ENCODE data around the gene SPOCK3.

Gene SPOCK3

DNA sequence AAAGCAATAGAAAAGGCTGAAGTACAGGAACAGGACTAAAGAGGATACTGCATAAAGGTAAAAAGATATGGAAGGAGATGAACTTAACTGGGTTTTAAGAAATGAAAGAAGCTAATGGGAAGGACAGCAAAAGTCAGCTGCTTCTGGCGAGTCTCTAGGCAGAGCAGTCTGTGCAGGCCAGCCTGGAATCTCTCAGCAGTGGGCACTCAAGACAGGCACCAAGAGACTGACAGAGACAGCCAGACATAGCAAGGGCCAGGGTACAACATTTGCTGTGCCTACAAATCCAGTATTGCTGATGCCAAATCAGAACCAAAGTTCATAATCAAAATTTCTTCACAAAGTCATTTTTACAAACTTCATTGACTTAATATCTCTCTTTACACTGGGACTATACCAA is 62.4 kb downstream of the SPOCK3 start:
- no peak for DNase-seq

DNA sequence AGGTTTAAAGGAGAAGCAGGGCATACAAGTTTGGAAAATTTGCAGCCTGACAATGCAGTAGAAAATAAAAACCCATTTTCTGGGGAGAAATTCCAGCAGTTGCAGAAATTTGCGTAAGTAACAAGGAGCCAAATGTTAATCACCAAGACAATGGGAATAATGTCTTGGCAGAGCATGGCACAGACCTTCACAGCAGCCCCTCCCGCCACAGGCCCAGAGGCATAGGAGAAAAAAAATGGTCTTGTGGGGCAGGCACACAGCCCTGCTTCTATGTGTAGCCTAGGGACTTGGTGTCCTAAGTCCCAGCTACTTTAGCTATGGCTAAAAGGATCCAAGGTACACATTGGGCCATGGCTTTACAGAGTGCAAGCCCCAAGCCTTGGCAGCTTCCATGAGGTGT is 65.7 kb downstream of the SPOCK3 start:
- no peak for DNase-seq

DNA sequence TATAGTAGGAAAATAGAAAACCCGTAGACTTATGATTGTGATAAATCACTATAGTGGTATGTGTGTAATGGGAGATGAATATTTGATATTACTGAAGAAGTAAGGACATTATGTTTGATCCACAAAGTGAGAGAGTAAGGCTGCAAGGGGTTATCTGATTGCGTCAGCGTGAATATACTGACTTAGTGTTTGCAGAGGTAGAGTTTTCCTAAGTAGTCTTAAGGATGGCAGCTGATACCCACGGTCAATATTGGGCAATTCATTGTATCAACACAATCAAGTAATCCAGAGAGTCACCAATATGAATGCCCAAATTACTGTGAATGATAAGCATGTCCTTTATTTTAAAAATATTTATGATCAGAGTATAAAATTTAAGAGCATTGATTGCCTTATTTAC is 83.7 kb downstream of the SPOCK3 start:
- DNase-seq = no peak

DNA sequence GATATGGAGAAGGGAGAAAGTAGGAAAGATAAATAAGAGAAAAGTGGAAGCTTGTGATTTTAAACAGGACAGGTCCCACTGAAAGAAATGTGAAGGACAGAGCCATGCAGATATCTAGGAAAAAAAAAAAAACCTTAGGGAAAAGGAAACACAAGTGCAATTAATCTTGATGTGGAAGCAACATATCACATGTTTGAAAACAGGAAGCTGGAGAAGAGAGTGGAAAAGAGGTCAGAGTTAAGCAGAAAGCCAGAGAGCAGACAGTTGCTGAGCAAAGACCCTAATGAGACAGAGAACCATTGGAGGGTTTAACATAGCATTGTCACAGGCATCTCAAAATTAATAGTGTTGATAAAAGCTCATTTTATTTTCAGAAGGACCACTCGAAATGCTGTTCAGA is 89.7 kb downstream of the SPOCK3 start:
- no peak for DNase-seq

DNA sequence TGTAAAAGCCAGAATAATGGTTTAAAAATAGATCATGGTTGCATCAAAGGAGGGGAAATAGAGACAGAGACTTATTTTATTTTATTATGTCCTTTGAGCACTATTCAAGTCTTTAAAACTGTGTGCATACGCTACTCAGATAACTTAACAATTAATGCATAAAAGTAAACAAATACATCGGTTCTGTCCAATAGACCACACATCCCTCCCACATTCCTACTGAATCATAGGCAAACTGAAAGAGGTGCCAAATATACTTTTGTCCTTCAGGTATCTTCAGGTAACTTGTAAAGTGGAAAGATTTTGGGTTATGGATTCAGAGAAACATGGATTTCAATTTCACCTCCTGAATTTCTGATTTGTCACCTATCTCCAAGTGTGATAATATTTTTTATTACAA is 91.3 kb downstream of the SPOCK3 start:
- DNase-seq = no peak

DNA sequence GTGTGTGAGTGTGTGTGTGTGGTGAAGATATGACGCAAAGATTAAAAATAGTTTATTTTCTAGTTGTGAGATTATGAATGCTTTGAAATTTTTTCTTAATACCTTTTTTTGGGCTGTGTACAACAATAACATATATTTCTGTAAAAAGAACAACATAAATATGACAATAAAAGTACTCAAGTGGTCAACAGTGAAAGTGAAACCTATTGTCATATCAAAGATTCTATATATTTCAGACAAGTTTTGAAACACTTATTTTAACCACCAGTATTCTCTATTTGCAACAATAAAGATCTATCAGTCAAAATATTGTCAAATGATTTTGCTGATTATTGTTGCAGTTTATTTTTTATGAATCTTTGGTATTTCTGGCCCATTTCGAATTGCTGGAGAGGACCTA is 98.0 kb downstream of the SPOCK3 start:
- no peak for DNase-seq

DNA sequence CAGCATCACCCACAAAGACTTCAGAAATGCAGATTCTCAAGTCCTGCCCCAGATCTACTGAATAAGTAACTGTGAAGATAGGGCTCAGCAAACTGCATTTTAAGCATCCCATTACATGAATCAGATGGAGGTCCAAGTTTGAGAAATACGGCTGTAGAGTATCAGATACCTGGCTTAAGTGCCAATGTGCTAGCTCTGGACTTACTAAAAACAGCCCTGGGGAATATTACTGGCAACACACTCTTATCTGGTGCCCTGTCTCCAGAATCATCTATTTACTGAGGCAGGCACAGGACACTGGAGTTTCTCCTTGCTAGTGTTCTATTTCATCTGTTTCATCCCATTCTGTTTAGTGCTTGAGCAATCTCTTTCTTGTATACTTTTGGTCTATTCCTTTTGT is 105.1 kb downstream of the SPOCK3 start:
- no peak for DNase-seq

DNA sequence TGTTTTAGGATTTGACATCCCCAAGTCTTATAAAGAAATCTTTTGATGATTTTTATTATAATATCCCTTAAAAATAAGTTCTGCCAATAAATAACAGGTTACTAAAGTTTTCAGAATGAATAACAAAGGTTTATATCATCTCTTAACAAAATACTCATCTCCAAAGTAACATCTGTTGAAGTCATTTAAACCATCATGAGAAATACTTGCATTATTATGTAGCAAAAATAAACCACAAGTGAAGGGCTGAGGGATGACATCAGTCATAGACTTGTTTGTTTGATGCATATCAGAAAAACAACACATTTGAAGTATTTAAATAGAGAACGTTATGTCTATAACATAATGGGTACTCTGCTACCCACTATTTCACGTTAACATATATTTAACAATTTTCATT is 114.9 kb downstream of the SPOCK3 start:
- DNase-seq = no peak

DNA sequence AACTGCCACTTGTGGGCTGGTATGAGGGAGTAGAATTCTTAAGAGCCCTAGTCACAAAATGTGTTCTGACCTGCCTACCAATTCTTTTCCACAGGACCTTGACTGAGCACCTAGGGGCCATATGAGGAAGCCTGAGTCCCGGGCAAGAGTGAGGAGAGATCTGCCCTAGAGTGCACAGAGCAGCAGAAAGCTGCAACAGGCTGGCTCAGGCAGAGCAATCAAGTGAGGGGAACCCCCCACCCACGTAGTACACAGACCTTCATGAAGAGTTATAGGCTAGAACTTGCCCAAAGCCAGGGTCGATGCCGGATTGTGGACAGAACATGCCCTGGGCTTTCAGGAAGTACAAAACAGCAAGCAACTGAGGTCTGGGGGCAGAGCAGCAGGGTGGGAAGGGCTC is 117.0 kb downstream of the SPOCK3 start:
- no peak for DNase-seq

DNA sequence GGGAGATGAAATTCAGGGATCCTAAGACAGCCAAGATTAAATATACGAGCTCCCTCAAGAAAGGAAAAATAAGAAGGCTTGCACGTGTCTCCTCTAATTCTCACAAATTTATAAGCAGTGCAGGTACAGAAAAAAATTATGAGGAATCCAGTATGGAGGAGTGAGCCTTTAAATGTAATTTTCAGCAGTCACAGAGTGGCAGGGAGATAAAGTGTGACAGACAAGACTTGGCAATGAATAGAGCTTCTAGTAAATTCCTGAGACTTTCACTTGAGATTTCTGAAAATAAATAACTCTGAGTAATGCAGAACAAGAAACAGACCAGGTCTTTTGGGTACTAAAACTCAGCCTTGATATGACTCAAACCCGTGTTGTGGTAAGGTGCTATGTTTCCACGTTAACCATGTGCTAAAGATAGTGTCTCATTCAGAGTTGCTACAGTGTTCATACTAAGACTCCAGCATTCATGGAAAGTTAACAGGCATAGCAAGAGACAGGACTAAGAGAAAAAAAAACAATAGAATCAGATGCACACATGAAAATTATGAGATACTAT is 119.8 kb downstream of the SPOCK3 start:
- DNase-seq = no peak

DNA sequence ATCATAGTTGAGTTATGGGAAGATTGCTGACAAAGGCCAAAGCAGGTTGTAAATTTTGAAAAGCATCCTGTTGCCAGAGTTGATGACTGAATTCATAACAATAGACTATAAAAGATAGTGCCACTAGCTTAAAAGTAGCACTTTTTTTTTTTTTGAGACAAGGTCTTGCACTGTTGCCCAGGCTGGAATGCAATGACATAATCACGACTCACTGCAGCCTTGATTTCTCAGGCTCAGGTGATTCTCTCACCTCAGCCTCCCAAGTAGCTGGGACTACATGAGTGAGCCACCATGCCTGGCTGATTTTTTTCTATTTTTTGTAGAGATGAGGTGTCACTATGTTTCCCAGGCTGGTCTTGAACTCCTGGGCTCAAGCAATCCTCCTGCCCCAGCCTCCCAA is 122.7 kb downstream of the SPOCK3 start:
- DNase-seq = no peak

DNA sequence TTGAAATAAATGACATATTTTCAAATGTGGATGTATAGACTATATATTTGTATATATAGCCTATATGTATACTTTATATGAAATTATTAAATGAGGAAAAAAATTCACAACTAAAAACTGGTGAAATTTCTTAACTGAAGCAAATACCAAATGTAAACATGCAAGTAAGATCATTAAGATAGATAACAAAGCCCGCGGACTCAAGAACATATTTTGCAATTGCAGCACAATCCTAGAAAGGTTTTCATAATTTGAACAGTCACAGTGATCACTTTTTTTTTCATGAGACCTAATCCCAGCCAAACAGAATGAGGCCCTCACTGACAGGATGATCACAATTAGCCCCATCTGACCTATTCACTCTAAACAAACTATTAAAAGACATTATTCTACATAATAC is 123.2 kb downstream of the SPOCK3 start:
- no peak for DNase-seq

DNA sequence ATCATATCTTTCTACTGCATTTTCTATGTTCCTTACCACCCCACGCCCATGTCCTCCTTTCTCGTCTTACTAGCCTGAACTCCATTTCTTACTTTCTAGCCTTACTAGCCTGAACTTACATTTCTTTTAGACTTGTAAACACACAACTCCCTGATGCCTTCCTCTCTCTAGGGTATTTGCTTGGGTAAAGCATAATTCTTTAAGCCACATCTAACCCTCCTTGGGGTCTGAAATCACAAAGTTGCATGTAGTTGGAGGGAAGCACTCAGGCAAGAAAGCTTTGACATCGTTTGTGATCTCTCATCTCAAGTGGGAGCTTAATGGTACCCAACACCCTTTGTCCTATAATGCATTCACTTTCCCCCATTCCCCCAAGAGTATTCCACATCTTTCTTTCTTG is 124.4 kb downstream of the SPOCK3 start:
- DNase-seq = no peak

DNA sequence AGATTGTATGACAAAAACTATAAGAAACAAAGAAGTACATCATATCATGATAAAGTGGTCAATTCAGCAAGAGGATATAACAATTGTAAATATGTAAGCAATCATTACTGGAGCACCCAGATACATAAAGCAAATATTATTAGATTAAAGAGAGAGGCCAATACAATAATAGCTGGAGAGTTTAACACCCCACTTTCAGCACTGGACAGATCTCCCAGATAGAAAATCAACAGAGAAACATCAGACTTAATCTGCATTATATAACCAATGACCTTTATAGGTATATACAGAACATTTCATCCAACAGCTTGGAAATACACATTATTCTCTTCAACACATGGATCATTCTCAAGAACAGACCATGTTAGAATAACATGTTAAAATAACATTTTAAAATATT is 128.4 kb downstream of the SPOCK3 start:
- no peak for DNase-seq

DNA sequence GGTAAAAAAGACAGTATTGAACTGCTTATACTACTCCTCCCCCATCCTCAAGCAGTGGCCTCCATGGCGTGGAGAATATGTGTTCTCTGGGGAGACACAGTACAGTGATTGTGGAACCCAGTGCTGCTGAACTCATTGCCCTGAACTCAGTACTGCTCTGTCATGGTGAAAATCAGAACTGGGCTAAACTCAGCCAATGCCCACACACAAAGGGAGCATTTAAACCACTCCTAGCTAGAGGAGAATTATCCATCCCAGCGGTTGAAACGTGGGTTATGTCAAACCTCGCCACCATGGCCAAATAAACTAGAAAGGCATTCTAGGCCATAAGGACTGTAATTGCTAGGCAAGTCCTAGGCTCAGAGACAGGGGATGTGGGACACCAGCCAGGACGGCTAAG is 131.8 kb downstream of the SPOCK3 start:
- no peak for DNase-seq

DNA sequence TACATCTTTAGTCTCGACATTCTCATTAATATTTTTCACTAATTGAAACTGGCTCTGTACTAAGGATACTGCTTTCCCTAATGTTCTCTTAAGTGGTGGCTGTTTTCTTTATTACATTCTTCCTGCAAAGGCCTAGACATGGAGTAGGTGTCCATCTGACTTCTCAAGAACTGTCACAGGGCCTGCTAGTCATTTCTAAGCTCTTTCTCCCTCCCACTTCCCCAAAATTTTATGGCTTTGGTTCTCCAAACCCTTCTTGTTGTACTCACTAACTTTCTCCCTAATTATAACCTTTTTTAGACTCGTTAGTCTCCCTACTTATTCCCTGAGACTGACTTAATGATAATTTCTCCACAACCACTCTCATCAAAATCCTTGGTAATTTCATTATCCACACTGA is 133.3 kb downstream of the SPOCK3 start:
- no peak for DNase-seq

DNA sequence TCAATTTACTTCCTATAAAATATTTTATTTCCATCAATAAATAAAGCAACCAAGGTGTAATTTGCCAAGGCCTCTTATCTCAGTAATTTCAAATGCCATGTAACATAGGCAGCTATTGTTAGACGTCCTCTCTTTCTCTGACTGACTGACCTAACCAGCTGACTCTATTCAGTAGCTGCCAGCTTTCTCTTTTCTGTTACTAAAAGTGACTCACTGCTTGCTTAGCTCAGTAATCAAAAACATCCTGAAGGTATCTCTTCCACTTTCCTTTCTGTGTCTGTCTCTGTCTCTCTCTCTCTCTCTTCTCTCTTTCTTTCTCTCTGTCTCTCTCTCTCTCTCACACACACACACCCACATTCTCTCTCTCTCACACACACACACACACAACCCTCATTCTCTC is 134.2 kb downstream of the SPOCK3 start:
- peak; percentile 62 for DNase-seq

DNA sequence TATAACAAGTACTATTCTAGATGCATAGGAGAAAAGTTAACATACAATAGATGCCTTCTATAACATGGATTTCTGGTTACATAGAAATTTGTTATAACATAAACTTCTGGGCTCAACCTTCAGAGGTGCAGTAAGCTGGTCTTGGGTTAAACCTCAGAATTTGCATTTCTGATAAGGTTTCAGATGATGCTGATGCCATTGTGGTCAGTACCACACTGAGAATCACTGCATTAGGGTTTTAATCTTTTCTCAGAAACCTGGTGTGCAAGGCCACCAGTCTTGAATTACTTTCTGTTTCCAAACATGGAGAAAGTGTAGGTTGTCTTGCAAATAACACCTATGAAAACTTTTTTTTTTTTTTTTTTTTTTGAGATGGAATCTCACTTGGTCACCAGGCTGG is 146.2 kb downstream of the SPOCK3 start:
- no peak for DNase-seq

DNA sequence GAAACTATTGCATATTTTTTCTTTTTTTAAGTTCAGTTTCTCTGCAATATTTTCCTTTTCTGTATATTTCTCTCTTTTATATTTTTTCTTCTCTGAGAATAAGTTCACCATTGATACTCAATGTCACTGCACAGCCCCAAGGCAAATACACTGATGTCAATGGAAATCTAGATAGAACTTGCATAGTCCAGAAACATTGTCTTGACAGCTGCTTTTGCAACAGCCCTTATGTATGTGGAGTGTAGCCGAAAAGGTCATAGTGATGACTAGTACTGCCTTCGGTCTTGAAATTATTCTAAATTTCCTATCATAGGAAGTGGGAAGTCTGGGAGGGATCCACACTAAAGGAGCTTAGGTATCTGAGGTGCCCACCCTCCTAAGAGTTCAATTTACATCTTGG is 150.0 kb downstream of the SPOCK3 start:
- no peak for DNase-seq

DNA sequence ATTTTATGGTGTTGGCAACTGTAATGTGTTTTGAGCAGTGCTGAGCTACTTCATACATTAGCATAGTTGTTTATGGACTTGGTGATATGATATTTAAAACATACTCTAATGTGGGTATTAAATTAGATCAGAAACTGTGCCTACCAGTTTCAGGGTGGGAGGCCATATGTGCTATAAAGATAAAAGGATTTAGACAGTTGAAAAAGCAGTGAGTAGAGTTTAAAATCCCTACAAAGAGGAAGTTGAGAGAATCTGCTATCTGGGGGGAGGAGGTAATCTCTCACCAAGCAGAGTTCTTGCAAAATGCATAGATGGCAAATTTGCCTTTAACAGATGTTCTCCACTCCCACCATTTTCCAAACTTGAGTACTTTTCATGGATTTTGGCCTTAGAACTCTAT is 154.5 kb downstream of the SPOCK3 start:
- DNase-seq = no peak

DNA sequence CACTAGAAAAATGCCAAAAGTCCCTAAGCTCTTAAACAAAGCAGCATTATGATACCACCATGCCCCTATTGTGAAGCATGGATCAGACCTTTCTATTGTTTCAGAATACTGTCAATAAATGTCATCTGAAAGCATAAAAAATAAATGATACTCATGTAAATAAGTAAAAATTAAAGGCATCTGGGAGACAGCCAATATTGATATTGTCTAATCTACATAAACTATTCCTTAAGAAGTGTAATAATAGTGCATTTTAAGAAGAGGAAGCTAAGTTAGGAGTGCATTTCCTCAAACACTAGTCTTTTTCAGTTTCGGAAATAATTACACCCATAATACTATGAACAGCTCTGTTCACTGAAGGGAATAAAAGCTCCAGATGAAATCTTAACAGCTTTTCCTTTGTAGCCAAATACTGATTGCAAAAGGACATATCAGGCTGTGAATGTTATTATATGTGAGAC is 181.6 kb downstream of the SPOCK3 start:
- DNase-seq = no peak

DNA sequence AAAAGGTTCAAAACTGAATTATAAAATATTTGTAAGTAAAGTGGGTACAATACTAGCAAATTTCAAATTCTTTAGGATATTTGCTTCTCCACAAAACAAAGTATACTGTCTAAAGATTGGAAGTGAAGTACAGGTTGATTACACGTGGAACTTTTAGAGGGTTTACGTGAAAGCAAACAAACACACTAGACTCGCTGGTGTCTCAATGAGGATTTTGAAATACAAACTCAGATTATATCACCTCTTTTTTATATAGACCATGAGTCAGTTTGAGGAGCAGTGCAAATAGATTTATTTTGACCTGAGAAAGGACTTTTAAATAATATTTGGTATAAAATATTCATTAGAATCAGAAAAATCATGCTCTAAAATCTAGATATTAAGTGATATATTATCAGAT is 185.0 kb downstream of the SPOCK3 start:
- DNase-seq = no peak

DNA sequence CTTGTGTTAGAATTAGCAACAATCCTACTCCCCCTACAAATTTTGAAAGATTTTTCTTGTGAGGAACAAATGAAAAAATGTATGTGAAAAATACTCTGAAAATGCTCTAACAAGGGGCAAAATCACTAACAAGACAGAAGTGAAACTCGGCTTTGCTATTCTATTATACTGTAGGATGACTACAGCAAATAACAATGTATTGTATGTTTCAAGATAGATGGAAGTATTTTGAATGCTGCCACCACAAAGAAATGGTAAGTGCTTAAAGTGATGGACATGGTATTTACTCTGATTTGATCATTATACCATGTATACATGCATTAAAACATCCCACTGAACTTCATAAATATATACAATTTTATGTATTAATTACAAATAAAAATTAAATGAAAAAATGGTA is 192.8 kb downstream of the SPOCK3 start:
- no peak for DNase-seq

DNA sequence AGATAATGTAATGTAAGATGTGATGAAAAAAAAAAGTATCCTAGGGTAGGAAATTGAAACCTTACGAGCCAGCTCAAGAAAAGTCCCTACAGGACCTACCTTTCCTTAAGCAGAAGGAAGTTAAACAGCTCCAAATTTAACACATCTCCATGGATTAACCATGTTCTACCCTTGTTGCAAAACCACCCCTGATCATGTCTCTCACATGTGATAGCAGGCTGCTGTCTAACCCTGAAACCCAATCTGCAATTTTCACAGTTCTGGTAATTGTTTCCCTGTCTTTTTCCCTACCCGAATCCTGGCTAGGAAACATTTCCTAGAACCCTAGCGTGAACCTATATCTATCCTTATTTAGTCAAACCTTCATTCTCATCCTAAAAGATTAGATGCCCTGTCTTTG is 198.9 kb downstream of the SPOCK3 start:
- DNase-seq = no peak

DNA sequence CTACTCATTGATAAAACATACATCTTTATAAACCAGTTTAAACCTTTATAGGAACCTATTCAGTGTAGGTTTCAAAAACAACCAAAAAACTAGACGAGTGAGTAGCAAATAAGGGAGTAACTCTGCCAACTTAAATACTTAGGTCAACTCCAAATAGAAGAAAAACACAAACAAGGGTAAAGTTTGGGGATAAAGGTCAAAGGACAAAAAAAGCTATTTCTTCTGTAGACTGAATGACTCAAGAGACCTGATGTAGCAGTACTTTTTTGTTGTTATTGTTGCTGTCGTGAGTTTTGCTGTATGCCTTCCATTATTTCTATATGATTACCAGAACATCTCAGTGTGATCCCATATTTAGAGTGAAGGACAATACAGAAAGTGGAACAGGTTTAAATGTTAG is 199.3 kb downstream of the SPOCK3 start:
- DNase-seq = no peak

DNA sequence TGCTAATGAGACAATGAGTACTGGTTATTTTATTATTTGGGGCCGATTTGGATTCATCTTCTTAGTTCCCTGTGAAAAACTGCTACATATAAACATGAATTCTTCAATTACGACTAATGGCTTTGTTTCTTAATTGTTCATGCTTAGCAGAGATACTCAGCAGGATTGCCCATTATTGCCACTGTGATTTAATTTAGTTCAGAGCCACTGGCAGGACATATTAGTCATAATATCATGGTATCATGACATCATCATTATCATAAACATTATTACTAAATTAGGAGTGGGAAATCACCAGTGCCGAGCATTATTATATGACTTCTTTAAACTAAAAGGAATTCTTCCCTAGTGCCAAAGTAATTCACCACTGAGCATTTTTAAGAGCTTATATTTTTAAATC is 201.4 kb downstream of the SPOCK3 start:
- DNase-seq = peak; percentile 56
